DMS 273 treated with DMSO at 0.1 percent for 48 hours (cell line): ENCODE results near the gene ZBTB40.

Experiments used
- DNase-seq: peaks from one replicate; lab custom pipeline; 2025; lab: John Stamatoyannopoulos, UW

Gene ZBTB40

GRCh38 chr1:22530715-22531114 lies 79.1 kb downstream of the ZBTB40 start:
- DNase-seq: no peak

- no peak for DNase-seq
Measured at GRCh38 chr1:22531251-22531650, 79.6 kb downstream of the ZBTB40 start.

GRCh38 chr1:22533244-22533895 lies 81.7 kb downstream of the ZBTB40 start:
- DNase-seq: no peak

GRCh38 chr1:22534951-22535350 lies 83.3 kb downstream of the ZBTB40 start:
- no peak for DNase-seq

- no peak for DNase-seq
Measured at GRCh38 chr1:22535399-22535798, 83.7 kb downstream of the ZBTB40 start.

GRCh38 chr1:22536506-22536905 lies 84.9 kb downstream of the ZBTB40 start:
- DNase-seq: no peak

GRCh38 chr1:22537441-22538139 lies 85.9 kb downstream of the ZBTB40 start:
- DNase-seq: no peak

- no peak for DNase-seq
Measured at GRCh38 chr1:22539510-22540118, 88.0 kb downstream of the ZBTB40 start.

GRCh38 chr1:22540337-22540736 lies 88.7 kb downstream of the ZBTB40 start:
- no peak for DNase-seq

GRCh38 chr1:22542886-22543285 lies 91.2 kb downstream of the ZBTB40 start:
- DNase-seq: no peak

- no peak for DNase-seq
Measured at GRCh38 chr1:22543679-22544078, 92.0 kb downstream of the ZBTB40 start.

- no peak for DNase-seq
Measured at GRCh38 chr1:22544606-22545005, 93.0 kb downstream of the ZBTB40 start.

- no peak for DNase-seq
Measured at GRCh38 chr1:22545141-22545540, 93.5 kb downstream of the ZBTB40 start.

- no peak for DNase-seq
Measured at GRCh38 chr1:22547186-22547817, 95.7 kb downstream of the ZBTB40 start.

- no peak for DNase-seq
Measured at GRCh38 chr1:22547818-22548462, 96.3 kb downstream of the ZBTB40 start.

- no peak for DNase-seq
Measured at GRCh38 chr1:22550021-22550420, 98.4 kb downstream of the ZBTB40 start.

- no peak for DNase-seq
Measured at GRCh38 chr1:22551591-22551990, 99.9 kb downstream of the ZBTB40 start.

GRCh38 chr1:22552021-22552420 lies 100.4 kb downstream of the ZBTB40 start:
- no peak for DNase-seq

- DNase-seq: no peak
Measured at GRCh38 chr1:22553104-22553880, 101.6 kb downstream of the ZBTB40 start.

GRCh38 chr1:22553991-22554522 lies 102.4 kb downstream of the ZBTB40 start:
- no peak for DNase-seq

GRCh38 chr1:22555371-22555656 lies 103.7 kb downstream of the ZBTB40 start:
- DNase-seq: no peak
